GM18526 (cell line): ENCODE data around the gene VLDLR.

ENCODE experiments used
- POLR2A ChIP-seq: IDR thresholded peaks from 3 replicates; pipeline ENCODE4 v1.6.1; 2011; ENCODE audit not compliant: insufficient read length; ENCODE audit errors: extremely low read depth

Gene VLDLR

DNA sequence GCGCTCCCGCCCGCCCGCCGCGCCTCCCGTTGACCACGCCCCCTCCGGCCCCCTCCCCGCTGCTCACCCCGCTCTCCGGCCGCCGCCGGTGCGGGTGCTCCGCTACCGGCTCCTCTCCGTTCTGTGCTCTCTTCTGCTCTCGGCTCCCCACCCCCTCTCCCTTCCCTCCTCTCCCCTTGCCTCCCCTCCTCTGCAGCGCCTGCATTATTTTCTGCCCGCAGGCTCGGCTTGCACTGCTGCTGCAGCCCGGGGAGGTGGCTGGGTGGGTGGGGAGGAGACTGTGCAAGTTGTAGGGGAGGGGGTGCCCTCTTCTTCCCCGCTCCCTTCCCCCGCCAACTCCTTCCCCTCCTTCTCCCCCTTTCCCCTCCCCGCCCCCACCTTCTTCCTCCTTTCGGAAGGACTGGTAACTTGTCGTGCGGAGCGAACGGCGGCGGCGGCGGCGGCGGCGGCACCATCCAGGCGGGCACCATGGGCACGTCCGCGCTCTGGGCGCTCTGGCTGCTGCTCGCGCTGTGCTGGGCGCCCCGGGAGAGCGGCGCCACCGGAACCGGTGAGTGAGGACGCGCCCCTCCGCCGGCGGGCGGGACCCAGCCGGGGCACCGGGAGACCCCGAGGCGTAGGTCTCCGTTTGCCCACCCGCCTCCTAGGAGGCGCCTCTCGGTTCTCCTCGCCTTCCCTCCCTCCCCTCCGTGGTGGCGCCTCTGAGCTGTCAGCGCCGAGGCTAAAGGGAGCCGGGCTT lies at the start of gene VLDLR:
Gene VLDLR, plus strand, starts transcription at position 66 of the 739 bp plus-strand sequence. Its CDS starts 403 bp downstream, at position 469.
- TF ChIP-seq POLR2A: no peak

GRCh38 chr9:2574203-2574602 lies 47.4 kb upstream of the VLDLR start:
- no peak for TF ChIP-seq POLR2A

GRCh38 chr9:2576631-2577030 lies 45.0 kb upstream of the VLDLR start:
- no peak for TF ChIP-seq POLR2A

- no peak for TF ChIP-seq POLR2A
Observed at GRCh38 chr9:2583308-2584013, 38.1 kb upstream of the VLDLR start.

- TF ChIP-seq POLR2A: no peak
Observed at GRCh38 chr9:2591967-2592366, 29.6 kb upstream of the VLDLR start.

DNA sequence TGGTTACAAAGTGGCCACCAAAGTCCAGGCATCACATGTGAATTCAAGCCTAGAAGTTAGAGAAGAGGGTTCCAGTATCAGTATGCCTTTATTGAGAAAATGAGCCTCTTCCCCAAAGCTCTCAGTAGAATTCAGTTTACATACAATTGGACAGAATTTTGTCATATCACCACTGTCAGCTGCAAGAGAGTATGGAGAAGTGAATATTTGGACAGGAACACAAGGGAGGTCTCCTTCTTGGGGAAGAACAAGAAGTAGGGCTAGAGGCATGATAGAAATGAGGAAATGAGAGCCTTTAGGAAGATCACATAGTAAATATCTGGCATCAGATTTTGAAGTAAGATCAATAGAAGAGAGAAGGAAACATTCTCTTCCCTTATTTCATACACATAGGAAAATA lies 27.8 kb upstream of the VLDLR start:
- no peak for TF ChIP-seq POLR2A

DNA sequence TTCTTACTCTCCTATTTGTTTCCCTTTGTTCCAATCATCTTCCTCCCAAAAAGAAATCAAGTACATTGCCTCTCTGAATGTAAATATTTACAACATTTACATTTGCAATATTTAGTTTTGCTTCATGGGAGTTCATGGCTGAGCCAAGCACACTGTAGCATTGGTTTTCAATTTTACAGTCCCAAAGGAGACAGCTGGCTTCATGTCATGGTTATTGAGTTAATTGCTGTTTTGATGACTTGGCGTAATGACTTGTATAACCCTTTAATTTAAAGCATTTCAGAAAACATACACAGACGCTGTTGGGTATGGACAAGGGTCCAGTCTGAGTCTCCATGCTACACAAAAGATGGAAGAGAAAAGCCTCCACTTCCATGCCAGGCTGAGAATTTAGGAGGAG lies 25.6 kb upstream of the VLDLR start:
- no peak for TF ChIP-seq POLR2A

GRCh38 chr9:2597483-2597882 lies 24.1 kb upstream of the VLDLR start:
- TF ChIP-seq POLR2A: no peak

- TF ChIP-seq POLR2A: no peak
Observed at GRCh38 chr9:2599896-2600295, 21.7 kb upstream of the VLDLR start.

GRCh38 chr9:2600307-2600706 lies 21.3 kb upstream of the VLDLR start:
- no peak for TF ChIP-seq POLR2A

DNA sequence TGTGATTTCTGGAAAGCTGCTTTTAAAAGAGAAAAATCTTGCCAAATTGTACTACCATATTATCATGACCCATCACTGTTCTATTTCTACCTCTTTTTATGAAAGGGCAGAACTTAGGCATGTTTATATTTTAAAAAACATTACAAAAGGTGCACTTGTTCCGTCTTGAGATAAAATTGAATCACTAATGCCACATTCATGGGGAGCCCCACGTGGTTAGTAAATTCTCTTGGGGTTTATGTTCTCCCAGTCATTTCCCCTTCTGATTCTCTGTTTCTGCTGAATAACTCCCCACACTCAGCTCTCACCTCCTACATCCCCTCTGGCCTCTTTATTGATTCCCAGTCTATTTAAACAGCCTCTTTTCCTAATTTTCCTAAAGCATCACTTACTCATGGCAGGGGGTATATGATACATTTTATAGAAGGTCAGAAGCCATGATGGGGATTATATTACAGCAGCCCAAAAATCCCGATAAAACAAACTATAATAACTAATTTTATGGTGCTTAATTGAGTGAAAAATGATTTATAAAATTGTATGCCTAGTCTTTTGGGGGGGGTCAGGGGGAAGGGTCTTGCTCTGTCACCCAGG lies 19.7 kb upstream of the VLDLR start:
- TF ChIP-seq POLR2A: no peak

- TF ChIP-seq POLR2A: no peak
Observed at GRCh38 chr9:2602704-2603116, 18.9 kb upstream of the VLDLR start.

GRCh38 chr9:2603621-2604020 lies 18.0 kb upstream of the VLDLR start:
- TF ChIP-seq POLR2A: no peak

- TF ChIP-seq POLR2A: no peak
Observed at GRCh38 chr9:2605246-2605645, 16.3 kb upstream of the VLDLR start.

- TF ChIP-seq POLR2A: no peak
Observed at GRCh38 chr9:2608276-2608675, 13.3 kb upstream of the VLDLR start.

GRCh38 chr9:2610985-2611384 lies 10.6 kb upstream of the VLDLR start:
- TF ChIP-seq POLR2A: no peak

GRCh38 chr9:2611961-2612360 lies 9.6 kb upstream of the VLDLR start:
- no peak for TF ChIP-seq POLR2A

- no peak for TF ChIP-seq POLR2A
Observed at GRCh38 chr9:2613730-2614271, 7.8 kb upstream of the VLDLR start.
